RKO (cell line): ENCODE measurements around the gene HLA-DOB.
A peak's percentile ranks its signal among the peaks of the same experiment; 100 is the strongest.
"Not testable (repeated sequence)": the region's sequence is repeated elsewhere in the genome, so short reads cannot be mapped to it uniquely, and the experiment has no call there.

Experiments used
- DNase-seq: peaks from one replicate; pipeline ENCODE4 v3.0.0-alpha.2; 2016; ENCODE audit warnings: low spot score

HLA-DOB gene

DNA sequence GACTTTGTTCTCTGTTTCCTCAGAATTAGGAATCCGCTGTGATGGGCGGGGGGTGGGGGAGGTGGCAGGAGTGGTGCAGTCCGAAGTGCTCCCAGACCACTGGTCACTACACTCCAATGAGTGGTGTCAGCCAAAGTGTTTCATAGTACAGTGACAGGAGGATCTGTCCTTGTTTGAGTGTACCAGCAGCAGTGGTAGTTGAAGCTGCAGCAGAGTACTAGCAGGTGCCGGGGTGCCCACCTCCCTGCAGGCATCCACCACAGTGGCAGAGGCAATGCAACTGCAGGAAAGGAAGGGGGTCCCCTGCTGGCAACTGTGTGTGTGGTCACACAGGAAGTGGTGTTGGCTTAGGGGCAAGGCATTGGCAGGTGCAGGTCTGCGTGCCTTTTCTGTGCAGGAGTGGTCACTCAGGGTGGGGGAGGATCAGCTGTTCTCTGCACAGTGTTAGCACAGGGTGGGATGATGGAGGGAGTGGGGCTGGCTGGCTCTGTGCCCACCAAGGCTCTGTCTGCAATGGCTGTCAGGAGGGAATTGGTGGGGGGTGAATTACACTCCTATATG is 9.7 kb downstream of the HLA-DOB start:
- no peak for DNase-seq

DNA sequence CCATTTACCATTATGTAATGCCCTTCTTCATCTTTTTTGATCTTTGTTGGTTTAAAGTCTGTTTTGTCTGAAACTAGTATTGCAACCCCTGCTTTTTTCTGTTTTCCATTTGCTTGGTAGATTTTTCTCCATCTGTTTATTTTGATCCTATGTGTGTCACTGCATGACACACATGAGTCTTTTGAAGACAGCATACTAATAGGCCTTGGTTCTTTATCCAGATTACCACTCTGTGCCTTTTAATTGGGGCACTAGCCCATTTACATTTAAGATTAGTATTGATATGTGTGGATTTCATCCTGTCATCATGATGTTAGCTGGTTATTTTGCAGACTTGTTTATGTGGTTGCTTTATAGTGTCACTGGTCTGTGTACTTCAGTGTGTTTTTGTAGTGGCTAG is 11.4 kb downstream of the HLA-DOB start:
- DNase-seq = not testable (repeated sequence)

DNA sequence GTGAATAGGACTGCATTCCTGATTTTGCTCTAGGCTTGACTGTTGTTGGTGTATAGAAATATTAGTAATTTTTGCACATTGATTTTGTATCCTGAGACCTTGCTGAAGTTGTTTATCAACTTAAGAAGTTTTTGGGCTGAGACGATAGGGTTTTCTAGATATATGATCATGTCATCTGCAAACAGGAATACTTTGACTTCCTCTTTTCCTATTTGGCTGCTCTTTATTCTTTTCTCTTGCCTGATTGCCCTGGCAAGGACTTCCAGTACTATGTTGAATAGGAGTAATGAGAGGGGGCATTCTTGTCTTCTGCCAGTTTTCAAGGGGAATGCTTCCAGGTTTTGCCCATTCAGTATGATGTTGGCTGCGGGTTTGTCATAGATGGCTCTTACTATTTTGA is 13.4 kb downstream of the HLA-DOB start:
- DNase-seq = no peak

DNA sequence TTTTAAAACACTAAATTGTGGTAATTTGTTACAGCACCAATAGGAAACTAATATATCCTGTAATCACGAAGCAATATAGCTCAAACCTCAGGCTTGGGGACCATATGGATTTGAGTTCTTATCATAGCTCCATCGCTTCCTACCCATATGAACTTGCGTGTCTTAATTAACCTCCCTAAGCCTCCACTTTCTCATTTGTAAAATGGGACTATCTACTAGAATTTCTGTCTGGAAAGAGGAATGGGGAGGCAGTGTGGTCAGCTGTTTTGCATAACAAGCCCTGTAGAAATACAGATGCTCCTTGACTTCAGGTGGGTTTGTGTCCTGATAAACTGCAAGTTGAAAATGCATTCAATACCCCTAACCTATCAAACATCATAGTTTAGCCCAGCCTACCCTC is 17.1 kb downstream of the HLA-DOB start:
- no peak for DNase-seq

DNA sequence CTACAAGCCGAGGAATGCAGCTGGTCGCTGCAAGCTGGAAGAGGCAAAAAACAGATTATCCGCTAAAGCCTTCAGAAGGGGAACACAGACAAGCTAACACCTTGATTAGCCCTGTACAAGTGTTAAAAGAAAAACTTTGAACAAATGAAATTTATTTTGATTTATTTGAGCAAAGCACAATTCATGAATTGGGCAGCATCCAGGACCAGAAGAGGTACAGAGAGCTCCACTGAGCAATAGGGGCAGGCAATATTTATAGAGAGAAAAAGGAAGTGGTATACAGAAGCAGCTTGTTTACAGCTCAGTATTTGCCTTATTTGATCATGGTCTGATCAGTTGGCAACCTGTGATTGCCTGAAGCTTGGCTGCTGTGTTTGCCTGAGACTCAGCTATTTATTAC is 17.6 kb downstream of the HLA-DOB start:
- DNase-seq = no peak

DNA sequence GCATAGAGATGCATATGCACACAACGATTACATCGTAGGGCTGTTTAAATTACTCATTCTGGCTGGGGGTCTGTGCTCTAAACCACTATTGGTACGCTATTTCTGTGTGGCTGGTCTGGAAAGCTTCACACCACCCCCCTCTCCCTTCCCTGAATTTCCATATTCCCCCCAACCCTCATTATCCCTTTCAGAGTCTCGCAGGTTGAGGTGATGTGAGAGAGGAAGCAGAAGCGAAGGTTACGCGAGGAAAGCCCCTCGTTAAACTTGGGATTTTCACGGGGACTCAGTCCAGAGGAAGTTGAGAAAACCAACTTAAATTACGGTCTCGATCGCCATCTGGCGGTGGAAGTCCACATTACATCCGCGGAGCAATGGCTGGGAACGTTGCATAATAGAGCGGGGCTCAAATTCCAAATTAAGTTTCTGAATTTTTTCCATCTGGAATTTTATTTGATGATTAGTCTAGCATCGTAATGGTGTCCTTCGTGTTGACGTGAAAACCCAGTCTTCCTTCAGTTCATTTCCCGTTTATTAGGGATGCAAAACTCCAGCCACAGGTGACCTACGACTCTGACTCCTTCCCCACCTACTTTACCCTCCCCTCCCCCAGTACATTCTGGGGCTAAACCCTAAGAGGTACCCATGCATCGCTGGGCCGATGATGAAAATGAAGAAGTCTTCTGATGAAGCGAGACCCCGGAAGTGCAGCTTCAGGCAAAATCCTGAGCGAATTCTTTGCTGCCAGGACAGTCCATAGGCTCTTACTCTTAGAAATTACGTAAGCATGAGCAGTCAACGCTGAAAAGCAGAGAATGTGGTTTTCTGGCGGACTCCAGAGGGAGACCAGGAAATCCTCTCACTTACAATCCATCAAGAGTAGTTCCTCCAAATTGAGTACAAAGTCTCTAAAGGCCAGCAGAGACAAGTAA is 19.7 kb downstream of the HLA-DOB start:
- DNase-seq = peak; percentile 47

DNA sequence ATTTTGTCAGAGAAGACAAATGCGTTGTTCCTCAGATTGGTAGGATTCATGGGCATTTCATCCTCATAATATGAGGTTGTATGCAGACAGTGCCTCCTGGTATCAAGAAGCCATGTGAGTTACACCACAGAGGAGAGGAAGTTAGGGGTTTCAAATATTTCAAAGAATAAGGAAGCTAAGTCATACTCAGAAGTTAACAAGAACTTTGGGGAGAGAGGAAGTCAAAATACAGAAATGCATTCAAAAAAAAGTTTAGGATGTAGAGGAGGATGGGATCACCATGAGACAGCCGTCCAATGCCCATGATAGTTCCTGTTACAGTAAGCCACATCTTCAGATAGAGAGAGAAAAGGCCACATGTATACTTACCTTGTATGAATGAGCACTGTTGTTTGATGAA is 22.3 kb downstream of the HLA-DOB start:
- no peak for DNase-seq

DNA sequence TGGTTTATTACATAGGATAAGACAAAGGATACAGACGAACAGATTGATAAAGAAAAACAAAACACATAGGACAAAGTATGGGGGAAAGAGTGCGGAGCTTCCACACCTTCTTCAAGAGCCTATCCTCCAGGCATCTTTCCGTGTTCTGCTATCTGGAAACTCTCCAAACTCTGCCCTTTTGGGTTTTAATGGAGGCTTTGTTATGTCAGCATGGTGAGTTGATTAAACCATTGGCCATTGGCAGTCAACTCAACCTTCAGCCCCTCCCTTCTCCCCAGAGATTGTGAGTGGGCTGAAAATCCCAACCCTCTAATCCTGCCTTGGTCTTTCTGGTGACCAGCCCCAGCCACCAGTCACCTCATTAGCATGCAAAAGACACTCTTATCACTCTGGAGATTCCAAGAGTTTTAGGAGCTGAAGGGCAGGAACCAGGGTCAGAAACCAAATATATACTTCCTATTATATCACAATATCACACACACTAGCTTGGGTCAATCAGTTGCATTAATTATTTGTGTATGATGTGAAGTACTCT is 23.8 kb downstream of the HLA-DOB start:
- no peak for DNase-seq

- DNase-seq = no peak
Measured at GRCh38 chr6:32790306-32790705, 26.5 kb downstream of the HLA-DOB start.

DNA sequence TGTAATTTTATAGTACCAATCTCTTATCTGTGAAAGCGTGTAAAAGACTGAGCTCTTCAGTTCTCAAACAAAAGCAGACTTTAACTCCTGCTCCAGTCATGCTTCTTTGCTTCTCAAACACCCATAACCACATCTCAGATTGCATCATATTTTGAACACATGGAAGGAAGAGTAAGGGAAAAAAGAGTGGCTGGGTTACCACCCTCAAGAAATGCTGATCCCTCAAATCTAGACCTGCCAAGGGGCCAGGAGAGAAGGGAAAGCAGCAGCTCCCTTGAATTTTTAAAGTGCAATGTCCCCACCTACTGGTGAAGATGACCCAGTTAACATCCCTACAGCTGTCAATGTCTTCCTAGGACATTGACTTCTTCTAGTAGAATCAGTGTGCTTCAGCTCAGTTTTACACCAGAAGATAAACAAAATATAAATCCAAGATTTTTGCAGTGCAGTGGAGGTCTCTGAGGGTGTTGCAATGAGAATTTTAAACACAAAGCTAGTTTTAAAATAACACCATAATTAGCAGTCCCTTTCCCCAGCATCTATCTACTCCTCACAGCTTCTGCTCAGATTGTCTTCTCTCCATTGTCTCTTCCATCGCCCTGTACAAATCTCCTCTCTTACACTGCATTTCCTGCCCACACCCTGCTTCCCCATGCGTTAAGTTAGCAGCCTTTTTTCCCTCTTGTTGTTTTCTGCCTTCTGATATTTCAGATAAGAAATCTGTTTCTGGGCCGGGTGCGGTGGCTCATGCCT is 30.8 kb downstream of the HLA-DOB start:
- peak; percentile 76 for DNase-seq

DNA sequence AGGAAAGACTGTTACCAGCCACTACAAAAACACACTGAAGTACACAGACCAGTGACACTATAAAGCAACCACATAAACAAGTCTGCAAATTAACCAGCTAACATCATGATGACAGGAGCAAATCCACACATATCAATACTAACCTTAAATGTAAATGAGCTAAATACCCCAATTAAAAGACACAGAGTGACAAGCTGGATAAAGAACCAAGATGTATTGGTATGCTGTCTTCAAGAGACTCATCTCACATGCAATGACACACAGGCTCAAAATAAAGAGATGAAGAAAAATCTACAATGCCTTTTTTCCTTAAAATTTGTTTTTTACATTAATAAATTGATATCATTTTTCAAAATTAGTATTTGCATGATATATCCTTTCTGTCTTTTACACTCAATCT is 33.9 kb downstream of the HLA-DOB start:
- not testable (repeated sequence) for DNase-seq

DNA sequence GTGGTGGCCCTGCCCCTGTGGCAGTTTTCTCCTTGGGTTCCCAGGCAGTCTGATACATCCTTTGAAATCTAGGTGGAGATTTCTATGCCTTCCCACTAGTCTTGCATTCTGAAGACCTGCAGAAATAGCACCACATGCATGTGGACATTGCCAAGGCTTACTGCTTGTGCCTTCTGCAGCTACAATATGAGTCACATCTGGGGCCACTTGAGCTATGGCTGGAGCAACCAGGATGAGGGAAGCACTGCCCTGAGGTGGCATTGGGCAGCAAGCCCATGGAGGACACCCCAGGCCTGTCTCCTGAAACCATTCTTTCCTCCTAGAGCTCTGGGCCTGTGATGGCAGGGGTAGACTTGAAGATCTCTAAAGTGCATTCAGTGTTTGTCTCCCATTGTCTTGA is 37.8 kb downstream of the HLA-DOB start:
- DNase-seq = no peak

DNA sequence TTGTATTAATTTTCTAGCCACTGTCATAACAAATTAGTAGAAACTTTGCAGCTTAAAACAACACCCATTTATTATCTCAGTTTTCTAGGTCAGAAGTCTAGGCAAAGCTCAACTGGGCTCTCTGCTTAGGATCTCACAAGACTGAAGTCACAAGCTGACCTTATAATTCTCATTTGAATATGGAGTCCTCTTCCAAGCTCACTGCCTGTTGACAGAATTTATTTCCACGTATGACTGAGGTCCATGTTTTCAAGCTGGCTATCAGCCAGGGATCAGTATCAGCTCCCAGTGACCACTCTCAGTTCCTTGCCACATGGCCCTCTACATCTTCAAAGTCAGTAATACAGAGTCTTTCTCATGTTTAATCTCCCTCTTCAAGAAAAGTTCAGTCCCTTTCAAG is 41.7 kb downstream of the HLA-DOB start:
- DNase-seq = no peak

DNA sequence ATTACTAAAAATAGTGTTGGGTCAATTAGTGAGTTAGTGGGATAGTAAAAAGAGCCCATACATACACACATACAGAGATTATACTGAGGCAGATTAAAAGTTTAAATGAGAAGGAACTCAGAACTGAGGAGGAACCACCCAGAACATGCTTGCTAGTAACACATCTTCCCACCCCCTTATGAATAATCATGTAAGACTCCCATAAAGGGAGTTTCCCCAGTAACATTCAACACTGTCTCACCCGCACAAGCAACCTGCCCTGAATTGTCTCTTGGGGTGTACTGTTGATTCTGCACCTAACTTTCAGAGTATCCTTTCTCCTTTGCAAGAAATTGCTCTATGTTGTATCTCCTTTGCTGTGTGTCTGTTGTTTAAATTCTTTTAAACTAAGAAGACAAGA is 42.4 kb downstream of the HLA-DOB start:
- DNase-seq = no peak

- no peak for DNase-seq
Measured at GRCh38 chr6:32772656-32773055, 44.1 kb downstream of the HLA-DOB start.

DNA sequence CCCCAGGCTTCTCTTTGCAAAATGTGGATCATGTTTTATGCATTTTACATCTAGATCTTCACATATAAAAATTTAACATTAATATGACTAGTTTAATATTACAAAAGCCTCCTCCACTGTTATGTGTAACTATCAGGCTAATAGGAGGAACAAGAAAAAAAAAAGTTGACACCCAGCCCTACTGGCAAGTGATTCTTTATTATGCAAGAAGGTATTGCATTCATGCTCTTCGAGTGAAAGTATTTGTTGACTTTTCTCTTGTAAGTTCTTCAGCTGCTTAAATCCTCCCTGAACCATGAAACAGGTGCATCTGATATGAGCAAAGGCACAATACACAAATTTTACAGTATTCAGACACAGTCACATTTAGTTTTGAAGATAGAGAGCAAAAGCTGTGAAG is 52.8 kb downstream of the HLA-DOB start:
- no peak for DNase-seq

DNA sequence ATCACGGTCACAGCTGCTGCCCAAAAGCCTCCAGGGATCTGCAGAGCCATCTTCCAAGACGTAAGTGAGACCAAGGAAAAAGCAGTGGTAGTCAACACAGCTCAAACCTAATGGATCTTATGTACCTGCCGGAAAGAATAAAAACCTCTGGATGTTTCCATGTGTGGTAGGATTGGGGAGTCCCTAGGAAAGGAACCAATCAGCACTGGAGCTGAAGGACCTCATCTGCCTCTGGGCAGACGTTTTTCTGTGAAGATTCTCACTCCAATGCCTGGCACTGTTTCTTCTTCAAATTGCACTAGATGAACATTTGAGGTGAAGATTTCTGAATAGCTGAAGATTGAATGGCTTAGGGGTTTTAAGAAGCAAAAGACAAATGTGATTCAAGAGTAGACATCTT is 53.4 kb downstream of the HLA-DOB start, which contains the start of gene HLA-DQB2:
Gene HLA-DQB2 (minus strand): TSS at position 112 of the 400 bp plus-strand sequence. CDS start 62 bp downstream, at position 50.
- DNase-seq = no peak
